ENCODE data around the gene LRCH4. TPM values are rescaled to one million over a fixed set of nuclear protein-coding genes. Genes with fewer than 3 reads are reported as not detected.

The LRCH4 gene
- total and polyA plus RNA-seq, 2 of the 13 experiments (the other 11 are each of a cell fraction or from before 2014, with no cell fraction given), result 7.0 to 9.3 TPM

DNA sequence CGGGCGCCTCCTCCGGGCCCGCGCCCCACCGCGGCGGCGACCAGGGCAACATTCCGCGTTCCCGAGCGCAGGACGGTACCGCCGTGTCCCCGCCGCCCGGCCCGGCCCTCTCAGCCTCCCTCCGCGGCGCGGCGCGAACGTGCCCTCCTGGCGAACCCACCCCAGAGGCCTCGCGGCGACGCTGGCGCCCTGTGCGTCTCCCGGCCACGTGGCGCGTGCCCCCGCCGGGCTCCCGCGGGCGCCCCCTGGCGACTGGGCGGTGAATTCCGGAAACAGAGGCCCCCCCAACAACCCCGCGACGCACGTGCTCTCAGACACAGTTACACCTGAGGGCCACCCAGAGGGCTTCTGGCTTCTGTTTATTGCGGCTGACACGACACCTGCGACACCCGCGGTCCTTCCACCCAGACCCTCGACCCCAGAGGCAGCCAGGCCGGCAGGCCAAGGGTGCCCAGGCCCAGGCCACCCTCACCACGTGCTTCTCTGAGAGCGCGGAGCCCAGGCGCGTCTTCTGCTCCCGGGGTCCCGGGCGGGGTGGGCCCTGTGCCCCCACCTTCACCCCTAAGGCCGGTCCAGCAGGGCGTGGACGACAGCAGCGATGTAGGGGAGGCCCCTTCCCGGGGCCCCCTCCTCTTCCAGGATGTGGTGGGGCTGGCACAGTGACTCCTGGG lies 12.1 kb downstream of the LRCH4 start, which contains the start of gene SAP25 (continued):
- TF ChIP-seq, protein P1, sequence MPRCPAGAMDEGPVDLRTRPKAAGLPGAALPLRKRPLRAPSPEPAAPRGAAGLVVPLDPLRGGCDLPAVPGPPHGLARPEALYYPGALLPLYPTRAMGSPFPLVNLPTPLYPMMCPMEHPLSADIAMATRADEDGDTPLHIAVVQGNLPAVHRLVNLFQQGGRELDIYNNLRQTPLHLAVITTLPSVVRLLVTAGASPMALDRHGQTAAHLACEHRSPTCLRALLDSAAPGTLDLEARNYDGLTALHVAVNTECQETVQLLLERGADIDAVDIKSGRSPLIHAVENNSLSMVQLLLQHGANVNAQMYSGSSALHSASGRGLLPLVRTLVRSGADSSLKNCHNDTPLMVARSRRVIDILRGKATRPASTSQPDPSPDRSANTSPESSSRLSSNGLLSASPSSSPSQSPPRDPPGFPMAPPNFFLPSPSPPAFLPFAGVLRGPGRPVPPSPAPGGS (CRISPR knock-in tag; IDR thresholded peaks at IDR 0.05), result no peak
- TF ChIP-seq SALL1 (CRISPR knock-in tag; IDR thresholded peaks at IDR 0.05) (no peak), ZBTB7A (CRISPR knock-in tag; IDR thresholded peaks at IDR 0.05) (no peak), KDM5B (CRISPR knock-in tag; IDR thresholded peaks at IDR 0.05; ENCODE audit: borderline replicate concordance) (no peak), ZSCAN12 (CRISPR knock-in tag; IDR thresholded peaks at IDR 0.05) (no peak), PTBP1 (IDR thresholded peaks at IDR 0.05; ENCODE audit: low read depth, low read length, poor library complexity, severe bottlenecking) (peak; percentile 51), ZBTB20 (CRISPR knock-in tag; IDR thresholded peaks at IDR 0.05; ENCODE audit: borderline replicate concordance, low read depth) (no peak), ZBTB33 (CRISPR knock-in tag; IDR thresholded peaks at IDR 0.05) (peak; percentile 98), ZFP36L2 (CRISPR knock-in tag; IDR thresholded peaks at IDR 0.05) (no peak), ZNF773 (CRISPR knock-in tag; IDR thresholded peaks at IDR 0.05; ENCODE audit: borderline replicate concordance) (no peak), ZNF432 (CRISPR knock-in tag; IDR thresholded peaks at IDR 0.05; ENCODE audit: borderline replicate concordance) (no peak), ZSCAN20 (CRISPR knock-in tag; IDR thresholded peaks at IDR 0.05; ENCODE audit: borderline replicate concordance) (no peak), ZNF33B (CRISPR knock-in tag; IDR thresholded peaks at IDR 0.05) (no peak), IRF2 (CRISPR knock-in tag; IDR thresholded peaks at IDR 0.05) (no peak), SNAI1 (CRISPR knock-in tag; IDR thresholded peaks at IDR 0.05; ENCODE audit: borderline replicate concordance) (no peak), CENPBD1 (CRISPR knock-in tag; IDR thresholded peaks at IDR 0.05; ENCODE audit: borderline replicate concordance, low read depth) (no peak), ZNF333 (CRISPR knock-in tag; IDR thresholded peaks at IDR 0.05; ENCODE audit: borderline replicate concordance) (no peak), NR1H2 (CRISPR knock-in tag; IDR thresholded peaks at IDR 0.05; ENCODE audit: borderline replicate concordance, low read depth) (no peak), ZNF800 (CRISPR knock-in tag; IDR thresholded peaks at IDR 0.05) (no peak), ARID2 (CRISPR knock-in tag; IDR thresholded peaks at IDR 0.05; ENCODE audit: borderline replicate concordance) (no peak)
- TF ChIP-seq, protein P2, sequence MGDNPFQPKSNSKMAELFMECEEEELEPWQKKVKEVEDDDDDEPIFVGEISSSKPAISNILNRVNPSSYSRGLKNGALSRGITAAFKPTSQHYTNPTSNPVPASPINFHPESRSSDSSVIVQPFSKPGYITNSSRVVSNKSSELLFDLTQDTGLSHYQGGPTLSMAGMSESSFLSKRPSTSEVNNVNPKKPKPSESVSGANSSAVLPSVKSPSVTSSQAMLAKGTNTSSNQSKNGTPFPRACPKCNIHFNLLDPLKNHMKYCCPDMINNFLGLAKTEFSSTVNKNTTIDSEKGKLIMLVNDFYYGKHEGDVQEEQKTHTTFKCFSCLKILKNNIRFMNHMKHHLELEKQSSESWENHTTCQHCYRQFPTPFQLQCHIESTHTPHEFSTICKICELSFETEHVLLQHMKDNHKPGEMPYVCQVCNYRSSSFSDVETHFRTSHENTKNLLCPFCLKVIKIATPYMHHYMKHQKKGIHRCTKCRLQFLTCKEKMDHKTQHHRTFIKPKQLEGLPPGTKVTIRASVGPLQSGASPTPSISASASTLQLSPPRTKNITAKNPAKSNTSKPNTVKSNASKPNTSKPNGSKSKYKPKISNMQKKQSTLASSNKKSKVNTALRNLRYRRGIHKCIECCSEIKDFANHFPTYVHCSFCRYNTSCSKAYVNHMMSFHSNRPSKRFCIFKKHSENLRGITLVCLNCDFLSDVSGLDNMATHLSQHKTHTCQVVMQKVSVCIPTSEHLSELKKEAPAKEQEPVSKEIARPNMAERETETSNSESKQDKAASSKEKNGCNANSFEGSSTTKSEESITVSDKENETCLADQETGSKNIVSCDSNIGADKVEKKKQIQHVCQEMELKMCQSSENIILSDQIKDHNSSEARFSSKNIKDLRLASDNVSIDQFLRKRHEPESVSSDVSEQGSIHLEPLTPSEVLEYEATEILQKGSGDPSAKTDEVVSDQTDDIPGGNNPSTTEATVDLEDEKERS (CRISPR knock-in tag; IDR thresholded peaks at IDR 0.05), result no peak

Measured in HepG2 (cell line).